ENCODE results near the gene OSBP.

- TF ChIP-seq CTCF (IDR thresholded peaks at IDR 0.05) (no peak), POLR2AphosphoS5 (IDR thresholded peaks at IDR 0.05) (no peak), EP300 (IDR thresholded peaks at IDR 0.05) (no peak), POLR2A (IDR thresholded peaks at IDR 0.05) (no peak)
Measured at GRCh38 chr11:59572091-59572490, 43.5 kb downstream of the OSBP start.

Measured in gastroesophageal sphincter (tissue), 3 donors.